GM12892 (cell line): ENCODE results near the gene KCNG2.

Experiments
- POLR2A ChIP-seq: IDR thresholded peaks from 2 replicates; pipeline ENCODE4 v1.6.1; 2011; ENCODE audit warnings: low read depth, low read length, control low read depth
- POLR2AphosphoS5 ChIP-seq: IDR thresholded peaks from 2 replicates; pipeline ENCODE4 v1.6.1; 2011; ENCODE audit warnings: low read depth, low read length, control low read depth
- TAF1 ChIP-seq: IDR thresholded peaks from 2 replicates; pipeline ENCODE4 v1.6.1; 2011; ENCODE audit warnings: low read depth, mild to moderate bottlenecking, control low read depth, low read length, borderline replicate concordance

GRCh38 chr18:79816981-79817606 is 19.4 kb downstream of the KCNG2 start:
- TF ChIP-seq POLR2AphosphoS5 (no peak), POLR2A (no peak), TAF1 (no peak)
